DOHH2 (cell line): ENCODE data around the gene ENTPD7.
"Not testable (repeated sequence)": the region's sequence is repeated elsewhere in the genome, so short reads cannot be mapped to it uniquely, and the experiment has no call there.

Source experiments
- H3F3A ChIP-seq: fragments of 200-600 bp; sonication (generic), shearing (Covaris generic); 2 replicates; pipeline ENCODE4 v1.6.0; 2016; ENCODE audit warnings: antibody characterized with exemption, mild to moderate bottlenecking; ENCODE audit not compliant: control insufficient read depth, insufficient read depth
- H3K27ac ChIP-seq: fragments of 200-600 bp; sonication (generic); 2 replicates; pipeline ENCODE4 v1.5.1; 2014; ENCODE audit warnings: low read depth, mild to moderate bottlenecking, low read length, moderate library complexity
- H3K27me3 ChIP-seq: fragments of 200-600 bp; sonication (generic); 2 replicates; pipeline ENCODE4 v1.6.1; 2014; ENCODE audit warnings: mild to moderate bottlenecking, low read length, mixed read lengths; ENCODE audit not compliant: control insufficient read depth
- H3K36me3 ChIP-seq: fragments of 200-600 bp; sonication (generic); 2 replicates; pipeline ENCODE4 v1.6.1; 2014; ENCODE audit warnings: mild to moderate bottlenecking, low read length, moderate library complexity, mixed read lengths; ENCODE audit not compliant: control insufficient read depth
- H3K4me1 ChIP-seq: fragments of 200-600 bp; sonication (generic); 2 replicates; pipeline ENCODE4 v1.6.1; 2014; ENCODE audit warnings: mild to moderate bottlenecking, low read length, mixed read lengths; ENCODE audit not compliant: control insufficient read depth
- H3K4me2 ChIP-seq: fragments of 200-600 bp; sonication (generic); 2 replicates; pipeline ENCODE4 v1.6.0; 2014; ENCODE audit warnings: mild to moderate bottlenecking, low read length, moderate library complexity
- H3K4me3 ChIP-seq: fragments of 200-600 bp; sonication (generic); 2 replicates; pipeline ENCODE4 v1.5.1; 2014; ENCODE audit warnings: mild to moderate bottlenecking, low read length, mixed read lengths
- H3K79me2 ChIP-seq: fragments of 200-600 bp; sonication (generic); 2 replicates; pipeline ENCODE4 v1.6.1; 2014; ENCODE audit warnings: mild to moderate bottlenecking, low read length, mixed read lengths; ENCODE audit not compliant: control insufficient read depth
- H3K9me2 ChIP-seq: fragments of 200-600 bp; sonication (generic); replicated peaks from 2 replicates; pipeline ENCODE4 v1.6.1; 2014; ENCODE audit warnings: mild to moderate bottlenecking, low read length, mixed read lengths; ENCODE audit not compliant: control insufficient read depth
- H3K9me3 ChIP-seq: fragments of 200-600 bp; sonication (generic); 2 replicates; pipeline ENCODE4 v1.6.1; 2014; ENCODE audit warnings: antibody characterized with exemption, low read length, mixed read lengths; ENCODE audit not compliant: control insufficient read depth, insufficient read depth
- H4K20me1 ChIP-seq: fragments of 200-600 bp; sonication (generic); 2 replicates; pipeline ENCODE4 v1.6.0; 2014; ENCODE audit warnings: low read depth, mild to moderate bottlenecking, antibody characterized with exemption, low read length, moderate library complexity; ENCODE audit not compliant: control insufficient read depth, insufficient read depth
- EZH2phosphoT487 ChIP-seq: fragments of 200-600 bp; sonication (generic); IDR thresholded peaks from 2 replicates; pipeline ENCODE4 v1.6.1; 2017; ENCODE audit warnings: borderline replicate concordance, mild to moderate bottlenecking, antibody characterized with exemption, low read length, moderate library complexity, mixed read lengths
- TF ChIP-seq, protein P1 (sequence below): fragments of 200-600 bp; sonication (generic); IDR thresholded peaks from one replicate; pipeline ENCODE4 v1.5.1; 2014; ENCODE audit warnings: antibody characterized with exemption, mild to moderate bottlenecking, low read depth, low read length; ENCODE audit not compliant: poor library complexity, severe bottlenecking

The ENTPD7 gene

DNA sequence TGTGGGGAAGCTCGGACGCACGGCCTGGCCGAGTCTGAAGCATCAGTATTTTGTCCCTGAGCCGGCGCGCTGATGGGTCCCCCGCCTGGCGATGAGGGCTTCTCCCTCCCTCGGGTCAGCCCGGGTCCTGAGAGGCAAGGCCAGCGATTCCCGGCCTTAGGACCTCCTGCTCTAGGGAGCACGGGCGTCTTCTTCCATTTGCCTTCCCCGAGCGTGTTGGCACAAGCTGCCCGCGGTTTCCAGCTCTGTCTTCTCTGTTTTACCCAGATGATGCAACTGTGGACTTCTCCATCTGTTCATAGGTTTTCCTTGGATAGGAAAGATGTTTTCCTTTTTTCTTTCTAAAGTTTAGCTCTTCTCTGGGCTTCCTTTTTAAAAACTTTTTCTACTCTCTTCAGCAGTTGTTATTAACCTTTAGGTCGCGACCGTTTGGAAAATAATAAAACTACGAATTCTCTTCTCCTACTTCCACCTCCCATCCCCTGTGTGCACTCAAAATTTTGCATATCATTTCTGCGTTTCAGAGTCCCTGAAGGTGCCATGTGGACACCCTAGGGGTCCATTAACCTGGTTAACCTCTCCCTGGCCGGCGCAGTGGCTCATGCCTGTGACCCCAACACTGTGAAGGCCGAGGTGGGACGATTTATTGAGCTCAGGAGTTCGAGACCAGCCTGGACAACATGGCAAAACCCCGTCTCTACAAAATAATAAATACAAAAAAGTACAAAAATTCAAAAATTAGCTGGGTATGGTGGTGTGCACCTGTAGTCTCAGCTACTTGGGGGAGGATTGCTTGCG lies 37.7 kb upstream of the ENTPD7 start:
- H3K79me2 ChIP-seq, result peaks cover 39% of the 10 kb centered on the region
- no peaks in the 10 kb centered on the region for H3K27me3 ChIP-seq
- no peaks in the 10 kb centered on the region for H3K9me2 ChIP-seq
- peaks cover 8% of the 10 kb centered on the region for H3F3A ChIP-seq
- no peak for TF ChIP-seq EZH2phosphoT487
- TF ChIP-seq, protein P1, sequence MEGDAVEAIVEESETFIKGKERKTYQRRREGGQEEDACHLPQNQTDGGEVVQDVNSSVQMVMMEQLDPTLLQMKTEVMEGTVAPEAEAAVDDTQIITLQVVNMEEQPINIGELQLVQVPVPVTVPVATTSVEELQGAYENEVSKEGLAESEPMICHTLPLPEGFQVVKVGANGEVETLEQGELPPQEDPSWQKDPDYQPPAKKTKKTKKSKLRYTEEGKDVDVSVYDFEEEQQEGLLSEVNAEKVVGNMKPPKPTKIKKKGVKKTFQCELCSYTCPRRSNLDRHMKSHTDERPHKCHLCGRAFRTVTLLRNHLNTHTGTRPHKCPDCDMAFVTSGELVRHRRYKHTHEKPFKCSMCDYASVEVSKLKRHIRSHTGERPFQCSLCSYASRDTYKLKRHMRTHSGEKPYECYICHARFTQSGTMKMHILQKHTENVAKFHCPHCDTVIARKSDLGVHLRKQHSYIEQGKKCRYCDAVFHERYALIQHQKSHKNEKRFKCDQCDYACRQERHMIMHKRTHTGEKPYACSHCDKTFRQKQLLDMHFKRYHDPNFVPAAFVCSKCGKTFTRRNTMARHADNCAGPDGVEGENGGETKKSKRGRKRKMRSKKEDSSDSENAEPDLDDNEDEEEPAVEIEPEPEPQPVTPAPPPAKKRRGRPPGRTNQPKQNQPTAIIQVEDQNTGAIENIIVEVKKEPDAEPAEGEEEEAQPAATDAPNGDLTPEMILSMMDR, result no peak
- peak overlapping the region; percentile 79 for H3K4me2 ChIP-seq
- peaks cover 32% of the 10 kb centered on the region for H3K4me1 ChIP-seq
- peak overlapping the region; percentile 84 for H3K27ac ChIP-seq
- H3K9me3 ChIP-seq, result no peaks in the 10 kb centered on the region; the same call in 1 of the 2 replicates
- peak overlapping the region; percentile 86 for H3K4me3 ChIP-seq
- 0 out of 2 replicates have a peak, but pooled peaks cover 4% of the 10 kb centered on the region for H4K20me1 ChIP-seq
- H3K36me3 ChIP-seq, result peaks cover 22% of the 10 kb centered on the region

DNA sequence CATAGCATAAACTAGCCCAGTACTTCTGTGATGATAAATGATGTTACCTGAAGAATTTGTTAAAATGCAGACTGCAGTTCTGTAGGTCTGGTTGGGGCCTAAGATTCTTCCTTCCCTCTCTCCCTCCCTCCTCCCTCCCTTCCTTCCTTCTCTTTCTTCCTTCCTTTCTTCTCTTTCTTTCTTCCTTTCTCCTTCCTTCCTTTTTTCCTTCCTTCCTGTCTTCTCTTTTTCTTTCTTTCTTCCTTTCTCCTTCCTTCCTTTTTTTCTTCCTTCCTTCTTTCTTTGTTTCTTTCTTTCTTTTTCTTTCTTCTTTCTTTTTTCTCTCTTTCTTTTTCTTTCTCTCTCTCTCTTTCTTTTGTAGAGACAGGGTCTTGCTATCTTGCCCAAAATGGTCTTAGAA lies 35.4 kb upstream of the ENTPD7 start:
- Histone ChIP-seq H3K79me2 (peaks cover 17% of the 10 kb centered on the region), H3K9me3 (no peaks in the 10 kb centered on the region; the same call in 1 of the 2 replicates), H3K9me2 (no peaks in the 10 kb centered on the region), H4K20me1 (0 out of 2 replicates have a peak, but pooled peaks cover 4% of the 10 kb centered on the region), H3K4me3 (no peak overlapping the region), H3K4me1 (peaks cover 12% of the 10 kb centered on the region), H3K4me2 (no peak overlapping the region), H3K27me3 (no peaks in the 10 kb centered on the region), H3K27ac (no peak overlapping the region), H3K36me3 (peaks cover 8% of the 10 kb centered on the region; the same call in 1 of the 2 replicates), H3F3A (peaks cover 8% of the 10 kb centered on the region)
- TF ChIP-seq EZH2phosphoT487, result no peak
- TF ChIP-seq, protein P1, result no peak

DNA sequence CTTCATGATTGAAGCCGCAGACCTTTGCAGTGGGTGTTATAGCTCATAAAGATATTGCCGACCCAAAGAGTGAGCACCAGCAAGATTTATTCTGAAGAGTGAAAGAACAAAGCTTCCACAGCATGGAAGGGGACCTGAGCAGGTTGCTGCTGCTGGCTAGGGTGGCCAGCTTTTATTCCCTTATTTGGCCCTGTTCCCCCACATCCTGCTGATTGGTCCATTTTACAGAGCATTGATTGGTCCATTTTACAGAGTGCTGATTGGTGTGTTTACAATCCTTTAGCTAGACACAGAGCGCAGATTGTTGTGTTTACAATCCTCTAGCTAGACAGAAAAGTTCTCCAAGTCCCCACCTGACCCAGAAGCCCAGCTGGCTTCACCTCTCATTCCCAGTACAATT lies 34.2 kb upstream of the ENTPD7 start:
- not testable (repeated sequence) for H3K36me3 ChIP-seq, H3F3A ChIP-seq, H3K9me2 ChIP-seq, H4K20me1 ChIP-seq, H3K4me3 ChIP-seq, H3K9me3 ChIP-seq, H3K4me2 ChIP-seq, H3K79me2 ChIP-seq, H3K27ac ChIP-seq, H3K4me1 ChIP-seq, H3K27me3 ChIP-seq

DNA sequence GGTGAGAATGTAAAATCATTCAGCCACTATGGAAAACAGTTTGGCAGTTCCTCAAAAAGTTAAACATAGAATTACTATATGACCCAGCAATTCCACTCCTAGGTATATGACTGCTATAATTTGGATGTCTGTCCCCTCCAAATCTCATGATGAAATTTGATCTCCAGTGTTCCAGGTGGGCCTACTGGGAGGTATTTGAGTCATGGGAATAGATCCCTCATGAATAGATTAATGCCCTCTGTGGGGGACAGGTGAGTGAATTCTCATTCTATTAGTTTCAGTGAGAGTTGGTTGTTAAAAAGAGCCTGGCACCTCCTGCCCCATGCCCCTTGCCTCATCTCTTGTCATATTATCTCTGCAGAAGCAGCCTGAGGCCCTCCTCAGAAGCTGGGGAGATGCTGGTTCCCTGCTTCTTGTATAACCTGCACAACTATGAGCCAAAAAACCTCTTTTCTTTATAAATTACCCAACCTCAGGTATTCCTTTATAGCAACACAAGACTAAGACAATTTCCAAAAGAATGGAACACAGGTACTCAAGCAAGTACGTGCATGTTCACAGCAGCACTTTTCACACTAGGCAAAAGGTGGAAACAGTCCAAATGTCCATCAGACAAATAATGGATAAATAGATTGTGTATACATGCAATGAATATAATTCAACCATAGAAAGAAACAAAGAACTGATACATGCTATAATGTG lies 30.2 kb upstream of the ENTPD7 start:
- Histone ChIP-seq H3K4me2 (no peak overlapping the region), H3K27me3 (0 out of 2 replicates have a peak, but pooled peaks cover 3% of the 10 kb centered on the region), H3K9me3 (no peaks in the 10 kb centered on the region; the same call in 1 of the 2 replicates), H3F3A (no peaks in the 10 kb centered on the region), H4K20me1 (no peaks in the 10 kb centered on the region), H3K4me3 (no peak overlapping the region), H3K36me3 (no peaks in the 10 kb centered on the region), H3K79me2 (no peaks in the 10 kb centered on the region), H3K27ac (no peak overlapping the region), H3K4me1 (no peaks in the 10 kb centered on the region), H3K9me2 (no peaks in the 10 kb centered on the region)
- no peak for TF ChIP-seq EZH2phosphoT487
- TF ChIP-seq, protein P1, result no peak
